Measurements from ENCODE around the gene GSPT1. TPM values are rescaled to one million over a fixed set of nuclear protein-coding genes. Genes with fewer than 3 reads are reported as not detected.
A peak's percentile ranks its signal among the peaks of the same experiment; 100 is the strongest.
"Not testable (repeated sequence)": the region's sequence is repeated elsewhere in the genome, so short reads cannot be mapped to it uniquely, and the experiment has no call there.

GSPT1 gene
- total RNA-seq, 5 donors from 2014 or later (not counting 1 experiment from before 2014, with no cell fraction given): 84.2 to 166 (median 92.5) TPM

DNA sequence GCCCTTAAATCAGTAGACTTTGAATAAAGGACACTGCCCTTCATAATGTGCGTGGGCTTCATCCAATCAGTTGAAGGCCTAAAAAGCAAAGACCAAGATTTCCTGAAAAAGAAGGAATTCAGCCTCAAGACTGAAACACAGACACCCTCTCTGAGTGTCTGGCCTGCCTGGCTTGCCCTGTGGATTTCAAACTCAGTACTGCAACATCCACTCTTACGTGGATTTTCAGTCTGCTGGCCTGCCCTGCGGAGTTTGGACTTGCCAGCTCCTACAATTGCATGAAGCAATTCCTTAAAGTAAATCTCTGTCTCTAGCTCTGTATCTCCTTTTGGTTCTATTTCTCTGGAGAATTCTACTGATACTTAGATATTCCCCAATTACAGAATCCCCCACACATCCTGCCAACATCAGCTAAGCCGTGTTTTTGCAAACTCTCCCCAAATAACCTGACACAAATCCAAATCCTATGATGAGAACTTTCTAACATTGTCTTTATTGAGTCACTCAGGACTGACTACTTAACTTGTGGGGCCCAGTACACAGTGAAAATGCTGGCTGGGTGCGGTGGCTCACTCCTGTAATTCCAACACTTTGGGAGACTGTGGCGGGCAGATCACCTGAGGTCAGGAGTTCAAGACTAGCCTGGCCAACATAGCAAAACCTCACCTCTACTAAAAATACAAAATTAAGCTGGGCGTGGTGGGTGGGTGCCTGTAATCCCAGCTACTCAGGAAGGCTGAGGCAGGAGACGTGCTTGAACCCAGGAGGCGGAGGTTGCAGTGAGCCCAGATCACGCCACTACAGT, 42.0 kb upstream of the GSPT1 start:
- ChIA-PET CTCF (interaction anchor here in 1 of 2 donors (0.9 kb wide), 1 partner anchor 107 kb away, joined by 3 read pairs; no protein-coding TSS in a partner anchor), POLR2A (no interaction called here)
- Mint-ChIP-seq H3K27ac (no peak overlapping the region), H3K27me3 (no peaks in the 10 kb centered on the region), H3K4me3 (no peak overlapping the region), H3K9me3 (no peaks in the 10 kb centered on the region), H3K36me3 (no peaks in the 10 kb centered on the region), H3K4me1 (no peaks in the 10 kb centered on the region)
- 91% methylated on average over 6 of the region's 10 CpGs for WGBS (ENCODE audit: insufficient coverage)
- Histone ChIP-seq H3K9me3 (no peaks in the 10 kb centered on the region), H3K4me1 (ENCODE audit: control insufficient read depth in 1 of 2, extremely low read depth in 1 of 2, insufficient read depth in 2 of 2, low read length in 2 of 2) (no peaks in the 10 kb centered on the region), H3K36me3 (ENCODE audit: control insufficient read depth in 2 of 2, extremely low read depth in 1 of 2, insufficient read depth in 1 of 2, low read length in 1 of 2) (no peaks in the 10 kb centered on the region), H3K27ac (ENCODE audit: low read length) (no peak overlapping the region), H3K27me3 (replicated peaks in 1 of 2; ENCODE audit: control insufficient read depth in 2 of 2, extremely low read depth in 1 of 2, insufficient read depth in 2 of 2, low read length in 1 of 2) (no peaks in the 10 kb centered on the region), H3K4me3 (ENCODE audit: control insufficient read depth in 1 of 2, extremely low read depth in 1 of 2, low read length in 1 of 2) (no peak overlapping the region)
- ATAC-seq (replicated peaks in 1 of 4) (no peak), DNase-seq (no peak)

DNA sequence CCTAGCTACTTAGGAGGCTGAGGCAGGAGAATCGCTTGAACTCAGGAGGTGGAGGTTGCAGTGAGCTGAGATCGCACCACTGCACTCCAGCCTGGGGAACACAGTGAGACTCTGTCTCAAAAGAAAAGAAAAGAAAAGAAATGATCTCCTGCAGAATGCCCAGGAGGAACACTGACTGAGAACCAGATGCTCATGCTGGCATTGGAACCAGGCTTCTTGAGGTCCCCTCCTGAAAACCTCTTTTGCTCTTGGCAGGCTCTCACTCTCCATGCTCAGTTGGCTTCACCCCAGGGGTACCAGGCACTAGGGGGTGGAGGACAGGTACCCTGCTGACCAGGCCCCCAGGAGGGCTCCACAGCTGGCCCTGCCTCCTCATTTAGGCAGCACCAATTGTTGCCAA, 40.8 kb upstream of the GSPT1 start:
- no peak overlapping the region for H3K4me3 Mint-ChIP-seq
- H3K36me3 Mint-ChIP-seq: no peaks in the 10 kb centered on the region
- H3K27ac Mint-ChIP-seq: no peak overlapping the region
- H3K9me3 Mint-ChIP-seq: no peaks in the 10 kb centered on the region
- CTCF ChIA-PET: no interaction called here
- POLR2A ChIA-PET: no interaction called here
- Histone ChIP-seq H3K27me3 (replicated peaks in 1 of 2; ENCODE audit: control insufficient read depth in 2 of 2, extremely low read depth in 1 of 2, insufficient read depth in 2 of 2, low read length in 1 of 2) (no peaks in the 10 kb centered on the region), H3K4me1 (ENCODE audit: control insufficient read depth in 1 of 2, extremely low read depth in 1 of 2, insufficient read depth in 2 of 2, low read length in 2 of 2) (no peaks in the 10 kb centered on the region), H3K9me3 (no peaks in the 10 kb centered on the region), H3K4me3 (ENCODE audit: control insufficient read depth in 1 of 2, extremely low read depth in 1 of 2, low read length in 1 of 2) (no peak overlapping the region), H3K27ac (ENCODE audit: low read length) (no peak overlapping the region), H3K36me3 (ENCODE audit: control insufficient read depth in 2 of 2, extremely low read depth in 1 of 2, insufficient read depth in 1 of 2, low read length in 1 of 2) (no peaks in the 10 kb centered on the region)
- 100% methylated on average over 2 of the region's 2 CpGs for WGBS (ENCODE audit: insufficient coverage)
- ATAC-seq (replicated peaks in 1 of 4) (no peak), DNase-seq (no peak)
- no peaks in the 10 kb centered on the region for H3K4me1 Mint-ChIP-seq
- no peaks in the 10 kb centered on the region for H3K27me3 Mint-ChIP-seq

DNA sequence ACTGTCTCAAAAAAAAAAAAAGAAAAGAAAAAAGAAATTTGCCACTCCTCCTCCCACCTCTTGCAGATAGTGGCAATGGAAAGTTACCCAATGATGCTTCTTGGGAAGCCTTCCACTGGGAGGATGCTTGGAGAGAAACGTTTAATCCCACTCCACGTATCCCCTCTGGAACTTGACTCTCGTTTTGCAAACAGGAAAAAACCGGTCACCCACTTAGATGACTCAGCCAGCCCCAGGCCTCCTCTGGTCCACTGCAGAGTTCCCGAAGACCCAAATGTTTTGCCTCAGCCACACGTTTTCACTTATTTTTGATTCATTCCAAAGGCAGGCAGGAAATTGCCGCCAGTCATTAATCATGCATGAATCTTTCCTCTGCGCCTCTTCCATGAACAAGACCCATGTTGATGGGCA, 40.0 kb upstream of the GSPT1 start:
- Histone ChIP-seq H3K4me1 (ENCODE audit: control insufficient read depth in 1 of 2, extremely low read depth in 1 of 2, insufficient read depth in 2 of 2, low read length in 2 of 2) (no peaks in the 10 kb centered on the region), H3K4me3 (ENCODE audit: control insufficient read depth in 1 of 2, extremely low read depth in 1 of 2, low read length in 1 of 2) (no peak overlapping the region), H3K36me3 (ENCODE audit: control insufficient read depth in 2 of 2, extremely low read depth in 1 of 2, insufficient read depth in 1 of 2, low read length in 1 of 2) (no peaks in the 10 kb centered on the region), H3K9me3 (no peaks in the 10 kb centered on the region), H3K27me3 (replicated peaks in 1 of 2; ENCODE audit: control insufficient read depth in 2 of 2, extremely low read depth in 1 of 2, insufficient read depth in 2 of 2, low read length in 1 of 2) (no peaks in the 10 kb centered on the region), H3K27ac (ENCODE audit: low read length) (no peak overlapping the region)
- ChIA-PET POLR2A (no interaction called here), CTCF (interaction anchor here in 1 of 2 donors (0.7 kb wide), 1 partner anchor 12 kb away, joined by 5 read pairs; no protein-coding TSS in a partner anchor)
- H3K27ac Mint-ChIP-seq: no peak overlapping the region
- no peaks in the 10 kb centered on the region for H3K27me3 Mint-ChIP-seq
- WGBS (ENCODE audit: insufficient coverage): 91% methylated on average over 5 of the region's 8 CpGs
- no peaks in the 10 kb centered on the region for H3K36me3 Mint-ChIP-seq
- no peaks in the 10 kb centered on the region for H3K9me3 Mint-ChIP-seq
- DNase-seq (no peak), ATAC-seq (replicated peaks in 1 of 4) (no peak)
- H3K4me1 Mint-ChIP-seq: no peaks in the 10 kb centered on the region
- no peak overlapping the region for H3K4me3 Mint-ChIP-seq

DNA sequence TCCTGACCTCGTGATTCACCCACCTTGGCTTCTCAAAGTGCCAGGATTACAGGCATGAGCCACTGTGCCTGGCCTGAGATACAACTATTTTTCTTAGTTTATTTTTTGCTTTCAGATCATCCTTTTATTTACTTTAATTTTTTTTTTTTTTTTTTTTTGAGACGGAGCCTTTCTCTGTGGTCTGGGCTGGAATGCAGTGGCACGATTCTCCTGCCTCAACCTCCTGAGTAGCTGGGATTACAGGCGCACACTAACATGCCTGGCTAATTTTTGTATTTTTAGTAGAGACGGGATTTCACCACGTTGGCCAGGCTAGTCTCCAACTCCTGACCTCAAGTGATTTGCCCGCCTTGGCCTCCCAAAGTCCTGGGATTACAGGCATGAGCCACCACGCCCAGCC, 37.8 kb upstream of the GSPT1 start:
- not testable (repeated sequence) for DNase-seq; ATAC-seq (replicated peaks in 1 of 4)

DNA sequence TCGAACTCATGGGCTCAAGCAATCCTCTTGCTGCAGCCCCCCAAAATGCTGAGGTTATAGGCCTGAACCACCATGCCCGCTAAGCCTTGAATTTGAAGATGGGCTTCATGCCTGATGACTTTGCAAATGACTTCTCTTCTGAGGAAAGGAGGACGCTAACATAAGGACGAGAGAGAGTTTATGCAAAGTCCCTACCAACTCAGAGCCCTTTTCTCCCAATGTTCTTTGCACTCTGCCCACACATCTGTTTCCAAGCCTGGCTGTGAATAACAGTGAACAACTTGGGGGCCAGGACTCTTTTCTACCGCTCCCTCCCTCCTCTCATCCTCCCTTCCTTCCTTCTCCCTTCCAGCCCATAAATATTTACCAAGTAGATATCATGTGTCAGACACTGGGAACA, 34.6 kb upstream of the GSPT1 start:
- ChIA-PET CTCF (no interaction called here), POLR2A (no interaction called here)
- H3K4me3 Mint-ChIP-seq: no peak overlapping the region
- Histone ChIP-seq H3K27me3 (replicated peaks in 1 of 2; ENCODE audit: control insufficient read depth in 2 of 2, extremely low read depth in 1 of 2, insufficient read depth in 2 of 2, low read length in 1 of 2) (no peaks in the 10 kb centered on the region), H3K9me3 (no peaks in the 10 kb centered on the region), H3K4me1 (ENCODE audit: control insufficient read depth in 1 of 2, extremely low read depth in 1 of 2, insufficient read depth in 2 of 2, low read length in 2 of 2) (no peaks in the 10 kb centered on the region), H3K36me3 (ENCODE audit: control insufficient read depth in 2 of 2, extremely low read depth in 1 of 2, insufficient read depth in 1 of 2, low read length in 1 of 2) (no peaks in the 10 kb centered on the region), H3K4me3 (ENCODE audit: control insufficient read depth in 1 of 2, extremely low read depth in 1 of 2, low read length in 1 of 2) (no peak overlapping the region), H3K27ac (ENCODE audit: low read length) (no peak overlapping the region)
- H3K9me3 Mint-ChIP-seq: no peaks in the 10 kb centered on the region
- H3K4me1 Mint-ChIP-seq: no peaks in the 10 kb centered on the region
- ATAC-seq (replicated peaks in 1 of 4): no peak
- no peak for DNase-seq
- H3K27ac Mint-ChIP-seq: no peak overlapping the region
- no peaks in the 10 kb centered on the region for H3K36me3 Mint-ChIP-seq
- peaks cover 0 to 2% of the 10 kb centered on the region in 2 donors for H3K27me3 Mint-ChIP-seq
- 74% methylated on average over 3 of the region's 5 CpGs for WGBS (ENCODE audit: insufficient coverage)

More for the DNA sequence above, 37.8 kb upstream of the GSPT1 start:
- H3K9me3 Mint-ChIP-seq; H3K9me3 ChIP-seq; H3K4me1 Mint-ChIP-seq; H3K4me1 ChIP-seq (ENCODE audit: control insufficient read depth in 1 of 2, extremely low read depth in 1 of 2, insufficient read depth in 2 of 2, low read length in 2 of 2); H3K36me3 ChIP-seq (ENCODE audit: control insufficient read depth in 2 of 2, extremely low read depth in 1 of 2, insufficient read depth in 1 of 2, low read length in 1 of 2); H3K27ac Mint-ChIP-seq; H3K4me3 Mint-ChIP-seq; H3K4me3 ChIP-seq (ENCODE audit: control insufficient read depth in 1 of 2, extremely low read depth in 1 of 2, low read length in 1 of 2); H3K27me3 Mint-ChIP-seq; H3K27me3 ChIP-seq (replicated peaks in 1 of 2; ENCODE audit: control insufficient read depth in 2 of 2, extremely low read depth in 1 of 2, insufficient read depth in 2 of 2, low read length in 1 of 2); CTCF ChIA-PET; H3K36me3 Mint-ChIP-seq; H3K27ac ChIP-seq (ENCODE audit: low read length); POLR2A ChIA-PET: not testable (repeated sequence)
- 91% methylated on average over 4 of the region's 8 CpGs for WGBS (ENCODE audit: insufficient coverage)

DNA sequence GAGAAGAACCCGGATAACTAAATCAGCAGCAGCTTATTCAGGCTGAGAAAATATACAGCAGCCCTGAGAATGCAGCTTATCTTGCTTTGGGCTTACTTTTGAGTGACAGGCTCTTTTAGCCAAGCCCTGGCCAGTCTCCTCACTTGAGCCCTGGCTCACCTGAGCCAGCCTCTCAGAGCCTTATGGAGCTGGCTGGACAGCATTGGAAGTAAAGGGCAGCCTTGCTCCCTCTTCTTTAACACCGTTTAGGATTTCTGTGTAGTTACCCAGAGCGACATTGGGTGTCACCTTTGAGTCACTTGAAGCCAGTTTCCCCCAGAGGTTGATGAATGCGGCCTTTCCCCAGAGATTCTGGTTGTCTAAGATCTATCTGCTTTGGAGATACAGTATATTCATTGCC, 33.8 kb upstream of the GSPT1 start:
- H3K27me3 ChIP-seq (replicated peaks in 1 of 2; ENCODE audit: control insufficient read depth in 2 of 2, extremely low read depth in 1 of 2, insufficient read depth in 2 of 2, low read length in 1 of 2): no peaks in the 10 kb centered on the region
- WGBS (ENCODE audit: insufficient coverage): 100% methylated on average over 1 of the region's 4 CpGs
- H3K36me3 ChIP-seq (ENCODE audit: control insufficient read depth in 2 of 2, extremely low read depth in 1 of 2, insufficient read depth in 1 of 2, low read length in 1 of 2): no peaks in the 10 kb centered on the region
- ChIA-PET CTCF (no interaction called here), POLR2A (no interaction called here)
- H3K27ac ChIP-seq (ENCODE audit: low read length): no peak overlapping the region
- DNase-seq: peak in 8 of 35 experiments; percentile 3 to 52 (median 8)
- Mint-ChIP-seq H3K4me1 (no peaks in the 10 kb centered on the region), H3K36me3 (no peaks in the 10 kb centered on the region), H3K9me3 (no peaks in the 10 kb centered on the region), H3K4me3 (no peak overlapping the region), H3K27ac (no peak overlapping the region), H3K27me3 (peaks cover 0 to 2% of the 10 kb centered on the region in 2 donors)
- H3K4me3 ChIP-seq (ENCODE audit: control insufficient read depth in 1 of 2, extremely low read depth in 1 of 2, low read length in 1 of 2): no peak overlapping the region
- H3K4me1 ChIP-seq (ENCODE audit: control insufficient read depth in 1 of 2, extremely low read depth in 1 of 2, insufficient read depth in 2 of 2, low read length in 2 of 2): no peaks in the 10 kb centered on the region
- no peaks in the 10 kb centered on the region for H3K9me3 ChIP-seq
- ATAC-seq (replicated peaks in 1 of 4): peak in 2 of 4 experiments; percentile 19 to 55

Measured in T-cell (primary cell).